Small intestine (tissue), 7 donors: ENCODE data around the gene EPO. TPM values are rescaled to one million over a fixed set of nuclear protein-coding genes. Genes with fewer than 3 reads are reported as not detected.
"Not testable (repeated sequence)": the region's sequence is repeated elsewhere in the genome, so short reads cannot be mapped to it uniquely, and the experiment has no call there.

ENCODE experiments used
- DNase-seq, 2 donors: peaks; one replicate each; pipeline versions ENCODE4 v3.0.0 to v3.0.0-alpha.2; 2013
- FAIRE-seq: peaks from 2 replicates; lab custom pipeline; 2012; peaks lifted over from hg19 to GRCh38; lab: Jason Lieb, UNC
- H3K27ac ChIP-seq, 3 donors: one replicate each; pipeline ENCODE4 v1.5.1; 2013; ENCODE audit warnings: low read length in 2 of 3, mild to moderate bottlenecking in 2 of 3, control low read depth in 1 of 3, inconsistent platforms in 1 of 3, low read depth in 1 of 3, moderate library complexity in 1 of 3
- H3K27me3 ChIP-seq, 3 donors: one replicate each; pipeline ENCODE4 v1.6.1; 2013; ENCODE audit warnings: low read length in 3 of 3, inconsistent platforms in 1 of 3; ENCODE audit not compliant: control insufficient read depth in 3 of 3, insufficient read depth in 3 of 3
- H3K36me3 ChIP-seq, 3 donors: one replicate each; pipeline ENCODE4 v1.6.1; 2013; ENCODE audit warnings: low read length in 3 of 3, inconsistent platforms in 1 of 3, low read depth in 1 of 3, mild to moderate bottlenecking in 1 of 3, moderate library complexity in 1 of 3; ENCODE audit not compliant: control insufficient read depth in 3 of 3, insufficient read depth in 2 of 3
- H3K4me1 ChIP-seq, 3 donors: one replicate each; pipeline ENCODE4 v1.6.1; 2013; ENCODE audit warnings: low read length in 2 of 3, inconsistent platforms in 1 of 3, low read depth in 1 of 3, mild to moderate bottlenecking in 1 of 3, moderate library complexity in 1 of 3; ENCODE audit not compliant: control insufficient read depth in 3 of 3, insufficient read depth in 2 of 3
- H3K4me3 ChIP-seq, 3 donors: one replicate each; pipeline ENCODE4 v1.5.1; 2013; ENCODE audit warnings: low read length in 3 of 3, control low read depth in 1 of 3, inconsistent platforms in 1 of 3, low read depth in 1 of 3, mild to moderate bottlenecking in 1 of 3, moderate library complexity in 1 of 3
- H3K9me3 ChIP-seq, 2 donors: one replicate each; pipeline ENCODE4 v1.6.1; 2013; ENCODE audit warnings: low read depth in 1 of 2, low read length in 1 of 2; ENCODE audit not compliant: control insufficient read depth in 2 of 2, insufficient read depth in 1 of 2
- WGBS, 3 donors: extraction: QIAGEN DNeasy Blood & Tissue Kit; methylation state at CpG; one replicate each; pipeline ENCODE4 v1.1.7; 2013; 5-methylcytosine and 5-hydroxymethylcytosine counted together
- polyA plus RNA-seq, 4 donors: library from polyadenylated mRNA; stranded (reverse) in 3 of 4; unstranded in 1 of 4; fragments of 200-250 nt in 3 of 4; fragments of 120-200 nt in 1 of 4; gene quantifications; one replicate each; pipeline versions ENCODE4 v1.2.1 to v1.2.3, GENCODE V29; 2013
- donor health status: healthy with polysubstance abuse.
- donor health status: control.
- donor health status: control.
- donor health status: Bipolar disorder and iron deficiency.
- donor health status: healthy.

The EPO gene
- polyA plus RNA-seq, 4 donors: 0.04 to 0.15 TPM; not detected in 2

GRCh38 chr7:100705753-100706671 is 14.3 kb upstream of the EPO start, which contains the start of gene POP7:
TSS of gene POP7 (plus strand) at chr7:100706121. CDS start at chr7:100706831, 710 bp downstream.
- peak within 1 kb of the TSS; percentile 76 to 94 (median 93) for H3K4me3 ChIP-seq
- H3K36me3 ChIP-seq: peaks cover 0 to 24% (median 0%) of the 10 kb centered on the region in 3 donors
- H3K9me3 ChIP-seq: no peaks in the 10 kb centered on the region
- no peaks in the 10 kb centered on the region for H3K27me3 ChIP-seq
- peak within 1 kb of the TSS; percentile 82 to 99 (median 95) for H3K27ac ChIP-seq
- 0 to 1% (median 1%) methylated on average over 80 to 86 of the region's 86 CpGs for WGBS, 3 donors
- peak; percentile 97 to 100 for DNase-seq
- no peak for FAIRE-seq
- peaks cover 0 to 18% (median 3%) of the 10 kb centered on the region in 3 donors for H3K4me1 ChIP-seq

- Histone ChIP-seq H3K4me1 (peaks cover 0 to 18% (median 3%) of the 10 kb centered on the region in 3 donors), H3K4me3 (peak overlapping the region; percentile 76 to 94 (median 93)), H3K27me3 (no peaks in the 10 kb centered on the region), H3K36me3 (peaks cover 0 to 24% (median 0%) of the 10 kb centered on the region in 3 donors), H3K9me3 (no peaks in the 10 kb centered on the region), H3K27ac (peak overlapping the region; percentile 34 to 99 (median 91))
- WGBS, 3 donors: 8 to 31% (median 26%) methylated on average over 34 of the region's 34 CpGs
- no peak for FAIRE-seq
- peak in 1 of 2 donors; percentile 71 for DNase-seq
These were observed 13.5 kb upstream of the EPO start for GRCh38 chr7:100706672-100707311.

GRCh38 chr7:100708395-100708794 is 11.9 kb upstream of the EPO start:
- no peak overlapping the region for H3K4me3 ChIP-seq
- H3K9me3 ChIP-seq: no peaks in the 10 kb centered on the region
- DNase-seq (peak in 1 of 2 donors; percentile 21), FAIRE-seq (no peak)
- H3K4me1 ChIP-seq: peaks cover 0 to 18% (median 3%) of the 10 kb centered on the region in 3 donors
- no peaks in the 10 kb centered on the region for H3K27me3 ChIP-seq
- 77 to 83% (median 83%) methylated on average over 6 of the region's 6 CpGs for WGBS, 3 donors
- H3K27ac ChIP-seq: no peak overlapping the region
- peaks cover 0 to 24% (median 0%) of the 10 kb centered on the region in 3 donors for H3K36me3 ChIP-seq

GRCh38 chr7:100710452-100710851 is 9.8 kb upstream of the EPO start:
- no peak for FAIRE-seq

GRCh38 chr7:100711369-100711768 is 8.9 kb upstream of the EPO start:
- DNase-seq (no peak), FAIRE-seq (no peak)
- H3K4me1 ChIP-seq: peaks cover 0 to 13% (median 3%) of the 10 kb centered on the region in 3 donors
- H3K9me3 ChIP-seq: no peaks in the 10 kb centered on the region
- no peaks in the 10 kb centered on the region for H3K27me3 ChIP-seq
- 85 to 94% (median 88%) methylated on average over 11 of the region's 11 CpGs for WGBS, 3 donors
- H3K27ac ChIP-seq: no peak overlapping the region
- H3K4me3 ChIP-seq: no peak overlapping the region
- H3K36me3 ChIP-seq: peaks cover 0 to 24% (median 0%) of the 10 kb centered on the region in 3 donors

More at GRCh38 chr7:100710452-100710851, 9.8 kb upstream of the EPO start:
- Histone ChIP-seq H3K27ac (no peak overlapping the region), H3K36me3 (peaks cover 0 to 24% (median 0%) of the 10 kb centered on the region in 3 donors), H3K4me1 (peaks cover 0 to 13% (median 3%) of the 10 kb centered on the region in 3 donors), H3K4me3 (no peak overlapping the region), H3K9me3 (no peaks in the 10 kb centered on the region), H3K27me3 (no peaks in the 10 kb centered on the region)
- WGBS, 3 donors: 73 to 94% (median 74%) methylated on average over 4 of the region's 4 CpGs
- DNase-seq: no peak

GRCh38 chr7:100714725-100715124 is 5.5 kb upstream of the EPO start:
- FAIRE-seq (no peak), DNase-seq (no peak)
- no peaks in the 10 kb centered on the region for H3K9me3 ChIP-seq
- peaks cover 0 to 3% (median 0%) of the 10 kb centered on the region in 3 donors for H3K36me3 ChIP-seq
- 71 to 78% (median 77%) methylated on average over 8 of the region's 8 CpGs for WGBS, 3 donors
- H3K27ac ChIP-seq: no peak overlapping the region
- H3K4me3 ChIP-seq: no peak overlapping the region
- peaks cover 0 to under 1% (median 0%) of the 10 kb centered on the region in 3 donors for H3K4me1 ChIP-seq
- H3K27me3 ChIP-seq: peaks cover 0 to 6% (median 3%) of the 10 kb centered on the region in 3 donors

- H3K9me3 ChIP-seq, DNase-seq, H3K36me3 ChIP-seq, FAIRE-seq, H3K4me3 ChIP-seq, H3K27ac ChIP-seq: not testable (repeated sequence)
- WGBS, 3 donors: 92 to 97% (median 97%) methylated on average over 2 of the region's 2 CpGs
- Histone ChIP-seq H3K27me3 (peaks cover 8 to 27% (median 20%) of the 10 kb centered on the region in 3 donors), H3K4me1 (peaks cover 0 to 12% (median 0%) of the 10 kb centered on the region in 3 donors)
These were observed 3.2 kb upstream of the EPO start for GRCh38 chr7:100717073-100717472.
